ENCODE data around the gene PDLIM7.
A peak's percentile ranks its signal among the peaks of the same experiment; 100 is the strongest.
"Not testable (repeated sequence)": the region's sequence is repeated elsewhere in the genome, so short reads cannot be mapped to it uniquely, and the experiment has no call there.

Gene PDLIM7

DNA sequence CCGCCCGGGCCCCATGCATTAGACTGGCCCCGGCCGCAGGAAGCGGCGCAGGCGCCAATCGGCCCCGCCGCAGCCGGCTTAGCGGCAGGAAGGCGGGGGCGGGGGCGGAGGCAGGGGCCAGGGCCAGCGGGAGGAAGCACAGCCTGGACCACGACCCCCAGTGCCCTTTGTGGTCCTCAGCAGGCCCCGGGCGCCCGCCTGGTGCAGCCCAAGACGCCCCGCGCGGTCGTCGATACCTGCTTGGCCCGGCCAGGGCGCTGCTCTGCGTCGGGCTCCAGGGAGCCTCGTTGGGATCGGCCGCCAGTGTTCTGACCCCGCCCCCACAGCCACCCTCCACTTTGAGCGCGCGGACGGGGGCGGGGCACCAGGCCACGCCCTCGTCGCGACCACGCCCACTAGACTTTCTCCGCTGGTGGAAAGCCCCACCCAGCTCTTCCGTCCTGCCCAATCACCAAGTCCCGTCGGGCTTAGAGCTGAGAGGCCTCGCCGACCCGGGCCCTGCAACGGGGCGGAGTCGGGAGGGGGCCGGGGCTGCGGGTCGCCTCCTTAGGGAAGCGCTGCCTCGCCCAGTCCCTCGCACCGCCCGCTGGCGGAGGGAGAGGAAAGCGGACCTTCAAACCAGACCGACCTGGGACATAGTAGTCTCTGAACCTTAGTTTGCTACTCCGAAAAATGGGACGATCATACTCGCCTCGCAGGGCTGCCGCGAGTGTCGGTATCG is at the start of gene PDLIM7:
Gene PDLIM7 (minus strand): TSS at position 313 of the 721 bp plus-strand sequence. CDS start 1,092 bp downstream, outside the sequence.
- peak; percentile 98 for DNase-seq

GRCh38 chr5:177546258-177546741 is 48.9 kb upstream of the PDLIM7 start:
- DNase-seq, result peak; percentile 98

- peak; percentile 95 for DNase-seq
Measured at GRCh38 chr5:177545487-177546257, 48.3 kb upstream of the PDLIM7 start.

DNA sequence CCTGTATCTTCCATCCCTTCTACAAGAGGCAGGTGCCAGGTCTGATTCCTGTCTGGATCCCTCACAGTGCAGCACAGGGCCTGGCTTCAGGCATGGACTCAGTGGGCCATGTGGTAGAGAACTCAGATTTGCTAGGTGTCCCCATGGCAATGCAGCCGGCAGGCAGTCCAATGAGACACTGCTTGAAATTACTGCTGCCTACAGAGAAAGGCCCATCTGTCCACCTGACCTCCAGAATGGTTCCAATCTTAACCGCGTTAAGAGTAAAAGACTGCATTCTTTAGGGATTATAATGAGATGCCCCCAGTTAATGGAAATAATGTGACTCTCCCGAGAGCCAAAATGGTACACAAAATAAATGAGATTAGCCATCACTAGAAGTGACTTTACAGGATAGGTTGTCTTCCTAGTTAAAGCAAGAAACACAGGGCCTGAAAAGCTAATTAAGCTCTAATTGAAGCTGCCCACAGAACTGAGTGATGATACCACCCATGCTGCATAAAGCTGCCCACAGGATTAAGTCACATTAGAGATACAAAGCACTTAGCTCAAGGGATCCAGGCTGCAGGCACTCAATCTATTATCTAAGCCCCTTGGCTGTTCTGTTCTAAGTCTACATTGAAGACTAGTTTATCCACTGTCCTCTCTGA is 45.5 kb upstream of the PDLIM7 start:
- no peak for DNase-seq

- DNase-seq, result no peak
Measured at GRCh38 chr5:177540438-177540837, 43.0 kb upstream of the PDLIM7 start.

- DNase-seq, result peak; percentile 86
Measured at GRCh38 chr5:177539411-177539810, 42.0 kb upstream of the PDLIM7 start.

DNA sequence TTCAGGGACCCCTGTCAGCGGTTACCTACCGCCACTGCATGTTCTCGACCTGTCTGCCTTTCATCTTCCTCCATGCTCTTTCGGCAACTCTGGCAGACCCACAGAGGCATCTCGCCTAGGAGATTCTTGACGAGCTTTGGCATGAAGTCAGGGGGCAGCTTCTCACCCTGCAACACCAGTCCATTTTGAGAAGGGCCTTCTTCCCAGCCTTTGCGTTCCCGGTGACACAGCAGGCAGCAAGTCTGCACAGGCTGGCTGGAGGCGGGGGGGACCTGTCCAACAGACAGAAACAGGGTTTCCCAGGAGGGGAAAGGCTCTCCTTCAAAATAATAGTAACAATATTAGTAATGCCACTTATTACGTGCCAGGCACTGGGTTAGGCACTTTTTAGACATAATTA is 41.5 kb upstream of the PDLIM7 start:
- DNase-seq, result no peak

GRCh38 chr5:177537389-177538361 is 40.3 kb upstream of the PDLIM7 start:
- peak; percentile 81 for DNase-seq

GRCh38 chr5:177536386-177536785 is 39.0 kb upstream of the PDLIM7 start:
- DNase-seq, result no peak

DNA sequence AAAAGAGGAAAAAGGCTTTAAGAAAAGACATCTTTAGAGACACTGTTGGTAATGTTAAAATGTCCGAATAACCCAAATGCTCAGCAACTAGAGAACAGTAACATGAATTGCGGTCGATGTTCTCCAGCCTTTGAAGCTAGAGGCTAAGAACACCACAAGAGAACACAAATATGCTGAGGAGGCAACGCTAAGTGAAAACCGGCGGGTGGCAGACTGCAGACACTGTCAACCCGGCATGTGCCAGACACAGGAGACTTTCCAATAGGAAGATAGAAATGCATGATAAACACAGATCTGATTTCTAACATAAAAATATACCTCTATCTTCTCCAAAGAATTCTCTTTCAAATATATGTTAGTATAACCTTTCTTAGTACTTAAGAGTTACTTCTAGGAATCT is 37.7 kb upstream of the PDLIM7 start:
- no peak for DNase-seq

GRCh38 chr5:177534433-177534832 is 37.0 kb upstream of the PDLIM7 start:
- not testable (repeated sequence) for DNase-seq

- no peak for DNase-seq
Measured at GRCh38 chr5:177531209-177531940, 34.0 kb upstream of the PDLIM7 start.

DNA sequence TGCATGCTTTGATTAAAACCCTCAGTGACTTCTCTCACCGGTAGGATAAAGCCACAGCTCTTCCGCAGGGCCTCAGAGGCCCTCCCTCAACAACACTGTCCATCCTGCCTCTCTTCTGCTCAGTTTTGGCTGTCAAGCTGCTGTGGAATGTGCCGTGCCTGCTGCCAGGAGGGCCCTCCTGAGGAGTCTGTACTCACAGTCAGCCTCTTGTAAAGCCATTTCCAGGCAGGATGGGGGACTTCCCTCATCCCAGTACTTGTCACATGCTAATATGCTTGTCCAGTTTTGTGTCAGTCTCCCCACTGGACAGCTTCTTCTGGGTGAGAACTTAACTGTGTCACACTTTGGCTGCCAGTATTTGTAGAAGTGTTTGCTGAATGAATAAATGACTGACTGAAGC is 33.2 kb upstream of the PDLIM7 start:
- no peak for DNase-seq

- no peak for DNase-seq
Measured at GRCh38 chr5:177529247-177530203, 32.1 kb upstream of the PDLIM7 start.

DNA sequence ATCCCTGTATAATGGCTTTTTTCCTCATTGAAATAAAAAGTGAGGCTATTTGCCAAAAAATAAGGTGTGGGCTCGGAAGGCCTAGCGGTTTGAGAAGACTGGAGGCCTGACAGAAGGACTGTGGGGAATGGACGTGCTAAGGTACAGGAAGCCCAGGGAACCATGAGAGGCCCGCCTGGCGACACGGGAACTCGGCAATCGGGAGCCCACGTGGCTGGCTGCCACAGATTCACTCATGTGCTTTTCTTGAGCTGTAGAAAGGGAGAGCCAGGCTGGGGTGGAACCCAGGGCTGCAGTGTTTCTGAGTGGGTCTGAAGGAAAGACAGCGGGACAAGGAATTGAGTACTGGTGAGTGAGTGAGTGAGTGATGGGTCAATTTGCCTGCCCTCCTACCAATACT is 31.2 kb upstream of the PDLIM7 start:
- no peak for DNase-seq

DNA sequence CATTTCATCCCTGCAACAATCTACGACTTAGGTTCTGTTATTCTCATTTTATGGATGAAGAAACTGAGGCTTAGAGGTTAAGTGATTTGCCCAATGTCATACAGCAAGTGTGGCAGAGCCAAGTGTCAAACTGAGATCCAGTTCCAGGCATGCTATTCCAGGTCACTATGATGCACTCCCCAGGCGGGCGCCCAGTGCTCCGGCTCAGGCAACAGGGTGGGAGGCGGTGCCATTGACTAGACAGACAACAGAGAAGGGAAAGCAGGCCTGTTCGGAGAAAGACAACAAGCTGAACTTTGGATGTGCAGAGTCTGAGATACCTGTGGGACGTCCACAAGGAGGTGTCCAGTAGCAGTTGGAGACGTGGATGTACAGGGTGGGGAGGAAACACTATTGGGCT is 30.2 kb upstream of the PDLIM7 start:
- DNase-seq, result no peak

DNA sequence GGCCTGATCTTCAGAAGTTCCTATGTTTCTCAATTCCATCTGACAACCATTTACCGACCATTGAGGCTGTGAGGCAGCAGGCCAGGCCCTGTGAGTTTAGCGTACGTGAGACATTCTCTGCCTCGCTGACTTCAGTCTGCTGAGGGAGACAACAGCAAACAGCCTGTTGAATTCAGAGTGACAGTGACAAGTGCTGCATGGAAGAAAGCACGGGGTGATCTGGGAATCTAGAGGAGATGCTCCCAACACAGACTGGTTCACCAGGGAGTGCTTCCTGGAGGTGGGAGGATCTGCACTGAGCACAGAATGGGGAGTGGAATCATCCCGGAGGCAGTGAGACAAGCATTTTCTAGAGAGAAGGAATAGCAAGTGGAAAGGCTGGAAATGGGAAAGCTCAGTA is 29.4 kb upstream of the PDLIM7 start:
- no peak for DNase-seq

- DNase-seq, result no peak
Measured at GRCh38 chr5:177526191-177526590, 28.8 kb upstream of the PDLIM7 start.

DNA sequence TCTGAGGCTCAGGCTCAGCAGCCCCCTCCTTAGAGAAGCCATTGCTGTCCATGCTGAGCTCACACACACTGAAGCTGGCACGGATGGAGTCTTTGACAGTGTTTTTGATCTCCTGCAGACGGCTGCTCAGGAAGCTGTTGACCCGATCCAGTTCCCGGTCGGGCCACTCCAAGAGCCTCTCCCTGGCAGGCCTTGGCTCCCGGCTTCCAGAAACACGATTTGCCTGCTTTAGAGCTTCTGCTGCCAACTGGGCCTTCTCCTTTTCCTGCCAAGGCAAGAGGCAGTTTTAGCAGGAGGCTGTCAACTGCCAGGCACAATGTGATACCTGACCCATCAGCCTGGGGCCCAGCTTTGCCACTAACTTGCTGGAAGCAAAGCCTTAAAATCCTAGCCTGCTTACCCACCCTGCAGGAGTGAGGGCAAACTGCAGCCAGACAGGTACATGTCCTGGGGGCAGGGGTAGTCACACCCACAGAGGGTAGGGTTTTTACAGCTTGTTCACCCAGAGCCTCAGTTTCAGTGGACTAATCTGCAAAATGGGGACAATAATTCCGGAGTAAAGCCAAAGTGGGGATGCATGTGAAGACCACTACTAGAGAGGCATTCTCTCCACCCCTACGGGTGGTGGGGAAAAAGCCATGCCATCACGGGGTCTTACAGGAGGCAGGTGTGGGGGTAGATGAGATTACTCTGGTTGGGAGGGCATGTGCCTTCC is 27.7 kb upstream of the PDLIM7 start:
- no peak for DNase-seq

GRCh38 chr5:177524539-177524900 is 27.1 kb upstream of the PDLIM7 start:
- no peak for DNase-seq

Measured in fibroblast of upper back skin (primary cell).